ENCODE measurements around the gene RNF8.
"Not testable (repeated sequence)": the region's sequence is repeated elsewhere in the genome, so short reads cannot be mapped to it uniquely, and the experiment has no call there.

RNF8 gene, protein sequence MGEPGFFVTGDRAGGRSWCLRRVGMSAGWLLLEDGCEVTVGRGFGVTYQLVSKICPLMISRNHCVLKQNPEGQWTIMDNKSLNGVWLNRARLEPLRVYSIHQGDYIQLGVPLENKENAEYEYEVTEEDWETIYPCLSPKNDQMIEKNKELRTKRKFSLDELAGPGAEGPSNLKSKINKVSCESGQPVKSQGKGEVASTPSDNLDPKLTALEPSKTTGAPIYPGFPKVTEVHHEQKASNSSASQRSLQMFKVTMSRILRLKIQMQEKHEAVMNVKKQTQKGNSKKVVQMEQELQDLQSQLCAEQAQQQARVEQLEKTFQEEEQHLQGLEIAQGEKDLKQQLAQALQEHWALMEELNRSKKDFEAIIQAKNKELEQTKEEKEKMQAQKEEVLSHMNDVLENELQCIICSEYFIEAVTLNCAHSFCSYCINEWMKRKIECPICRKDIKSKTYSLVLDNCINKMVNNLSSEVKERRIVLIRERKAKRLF

GRCh38 chr6:37353761-37354525 lies at the start of gene RNF8:
TSS of gene RNF8 (plus strand) at chr6:37353983. CDS start at chr6:37354165, 182 bp downstream.
- peak; percentile 45 for DNase-seq

DNA sequence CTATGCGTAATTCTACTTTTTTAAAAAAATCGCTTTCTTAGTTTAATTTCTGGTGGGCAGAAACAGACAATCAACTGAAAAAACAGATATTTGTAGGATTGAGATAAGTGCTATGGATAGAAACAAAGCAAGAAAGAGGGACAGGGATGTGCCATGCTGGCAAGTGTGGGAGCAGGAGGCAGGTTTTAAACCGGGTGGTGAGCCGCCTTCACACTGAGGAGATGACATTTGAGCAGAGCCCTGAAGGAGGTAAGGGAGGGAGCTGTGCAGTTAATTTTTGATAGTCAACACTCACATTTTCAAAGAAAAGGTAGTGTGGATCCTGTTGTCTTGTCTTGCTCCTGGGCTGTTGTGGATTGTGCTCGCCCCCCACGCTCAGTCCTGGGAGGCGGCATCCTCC lies 49.0 kb upstream of the RNF8 start:
- DNase-seq = no peak

DNA sequence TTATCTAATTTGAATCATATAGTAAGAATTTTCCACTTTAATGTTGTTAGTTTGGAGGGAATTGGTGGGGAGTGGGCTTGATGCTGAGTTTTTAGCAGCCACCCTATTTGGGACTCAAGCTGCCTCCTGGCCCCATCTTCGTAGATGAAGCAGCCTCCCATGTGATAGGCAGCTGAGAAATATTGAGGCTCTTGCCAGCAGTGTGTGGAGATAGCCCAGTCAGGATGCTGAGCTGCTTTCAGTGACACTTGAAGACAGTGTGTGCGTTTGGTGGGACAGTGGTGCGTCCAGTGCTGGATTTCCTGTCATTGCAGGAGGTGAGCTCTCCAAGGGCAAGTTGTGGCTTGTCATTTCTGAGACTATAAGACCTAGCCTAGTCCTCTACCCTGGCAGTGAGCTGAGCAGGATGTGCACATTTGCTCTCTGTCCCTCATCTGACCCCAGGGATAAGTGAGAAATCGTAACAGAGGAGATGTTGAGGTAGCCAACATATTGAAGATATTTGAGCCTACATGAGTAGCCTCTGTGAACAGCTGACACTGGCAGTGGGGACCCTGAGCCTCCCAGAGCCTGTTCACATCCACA lies 47.9 kb upstream of the RNF8 start:
- DNase-seq = no peak

DNA sequence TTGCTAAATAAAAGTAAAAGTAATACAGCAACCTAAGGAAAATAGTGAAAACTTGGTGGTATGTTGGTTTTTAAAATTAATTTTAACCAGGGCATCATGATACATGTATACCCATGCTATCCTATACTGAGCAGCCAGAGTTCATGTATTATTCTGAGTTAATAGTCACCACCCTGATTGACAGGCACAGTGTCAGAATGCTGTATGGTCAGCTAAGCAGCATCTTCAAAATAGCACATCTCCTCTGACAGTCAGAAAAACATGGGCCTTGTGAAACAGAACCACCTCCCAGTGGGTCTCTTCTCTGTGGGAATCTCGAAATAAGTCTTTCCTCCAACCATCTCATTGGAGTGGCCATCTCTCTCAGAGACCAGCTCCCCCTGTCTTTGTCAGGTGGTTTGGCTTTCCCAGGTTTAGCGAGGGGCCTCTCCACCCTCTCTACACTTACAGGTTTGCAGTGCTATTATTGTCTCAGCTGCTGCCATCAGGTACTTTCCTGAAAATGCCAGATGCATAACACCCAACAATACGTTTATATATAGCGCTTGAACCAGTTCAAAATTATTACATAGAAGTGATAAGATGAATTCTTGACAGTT lies 47.1 kb upstream of the RNF8 start:
- no peak for DNase-seq

DNA sequence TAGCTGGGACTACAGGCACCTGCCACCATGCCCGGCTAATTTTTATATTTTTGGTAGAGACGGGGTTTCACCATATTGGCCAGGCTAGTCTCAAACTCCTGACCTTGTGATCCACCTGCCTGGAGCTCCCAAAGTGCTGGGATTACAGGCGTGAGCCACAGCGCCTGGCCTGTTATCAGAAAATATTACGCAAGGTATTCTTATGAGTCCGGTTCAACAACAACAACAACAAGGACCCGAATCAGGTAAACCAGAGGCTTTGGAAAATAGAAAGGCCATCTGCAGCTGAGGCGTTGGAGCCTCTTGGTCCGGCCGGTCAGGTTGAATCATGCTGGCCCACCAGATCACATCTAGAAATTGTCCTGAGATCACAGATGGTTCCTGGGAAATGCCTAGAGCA lies 46.3 kb upstream of the RNF8 start:
- not testable (repeated sequence) for DNase-seq

GRCh38 chr6:37308069-37308815 lies 45.5 kb upstream of the RNF8 start:
- DNase-seq = no peak

GRCh38 chr6:37309046-37309445 lies 44.7 kb upstream of the RNF8 start:
- no peak for DNase-seq

DNA sequence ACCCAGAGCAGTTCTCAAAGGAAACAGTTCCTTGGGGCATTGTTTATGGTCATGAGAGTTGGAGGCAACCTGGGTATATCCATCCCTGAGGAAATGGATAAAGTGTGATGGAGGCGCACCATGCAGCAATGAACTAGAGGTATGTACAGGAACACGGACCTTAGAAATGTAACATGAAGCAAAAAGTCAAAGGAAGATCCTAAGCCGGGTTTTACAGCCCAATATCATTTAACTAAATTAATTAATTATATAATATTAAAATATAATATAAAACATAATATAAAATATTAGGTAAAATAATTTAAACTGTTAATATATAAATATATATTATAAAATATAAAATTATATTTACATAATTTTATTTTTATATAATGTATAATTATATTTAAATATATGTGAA lies 44.1 kb upstream of the RNF8 start:
- no peak for DNase-seq

DNA sequence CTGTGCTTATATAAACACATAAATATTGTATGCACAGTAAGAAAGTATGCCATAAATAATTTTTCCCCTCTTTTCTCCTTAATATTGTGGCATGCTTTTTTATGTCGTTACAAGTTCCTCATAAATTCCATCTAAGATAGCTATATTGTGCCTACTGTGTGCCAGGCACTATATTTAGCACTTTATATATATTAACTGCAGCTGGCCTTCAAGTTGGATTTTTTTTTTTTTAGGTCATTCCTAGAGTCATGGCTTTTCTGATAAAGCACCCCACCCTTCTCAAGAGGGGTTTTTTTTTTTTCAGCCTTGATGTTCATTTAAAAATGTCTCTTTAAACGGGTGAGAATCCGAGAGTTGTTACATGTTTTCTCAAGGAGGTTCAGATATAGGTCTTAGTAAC lies 42.8 kb upstream of the RNF8 start:
- no peak for DNase-seq

- DNase-seq = no peak
Measured at GRCh38 chr6:37311741-37312473, 41.9 kb upstream of the RNF8 start.

GRCh38 chr6:37313723-37314486 lies 39.9 kb upstream of the RNF8 start:
- DNase-seq = no peak

DNA sequence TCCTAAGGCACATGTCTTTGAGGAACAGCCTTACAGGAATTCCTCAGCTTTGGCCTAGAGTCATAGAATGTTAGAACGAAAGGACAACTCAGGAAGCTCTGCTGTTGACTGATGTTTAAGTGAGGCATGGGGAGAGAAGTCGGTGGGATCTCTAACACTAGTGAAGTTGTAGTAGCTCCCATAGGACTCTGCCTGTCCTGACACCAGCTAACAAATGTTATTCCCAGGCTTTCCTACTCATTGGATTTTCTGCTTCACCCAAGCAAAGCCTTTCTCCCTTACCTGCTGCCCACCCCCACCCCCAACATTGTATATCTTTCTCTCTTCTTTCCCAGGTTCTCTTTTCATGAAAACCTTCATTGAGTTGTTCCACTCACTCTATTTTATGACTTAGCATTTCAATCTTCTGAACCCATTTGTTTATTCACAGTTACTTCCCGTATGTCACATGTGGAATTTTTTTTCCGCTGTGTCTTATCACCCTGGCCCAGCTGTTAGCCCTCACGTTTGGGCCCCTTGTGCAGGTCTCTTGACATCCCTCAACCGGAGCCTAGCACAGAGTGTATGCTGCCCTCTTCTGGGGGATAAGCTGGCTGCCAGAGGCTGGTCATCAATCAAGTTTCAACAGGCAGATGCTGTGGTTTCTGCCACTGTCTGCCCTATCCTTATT lies 39.2 kb upstream of the RNF8 start:
- no peak for DNase-seq

DNA sequence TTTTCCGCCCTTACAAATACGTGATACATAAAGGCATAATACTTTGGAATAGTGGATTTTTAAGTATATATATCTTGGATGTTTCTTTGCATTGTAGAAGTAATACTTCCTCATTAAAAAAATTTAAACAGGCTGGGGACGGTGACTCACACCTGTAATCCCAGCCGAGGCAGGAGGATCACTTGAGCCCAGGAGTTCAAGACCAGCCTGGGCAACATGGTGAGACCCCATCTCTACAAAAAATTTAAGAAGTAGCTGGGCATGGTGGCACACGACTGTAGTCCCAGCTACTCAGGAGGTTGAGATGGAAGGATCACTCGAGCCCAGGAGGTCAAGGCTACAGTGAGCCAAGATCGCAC lies 38.6 kb upstream of the RNF8 start:
- no peak for DNase-seq

- DNase-seq = no peak
Measured at GRCh38 chr6:37316071-37316470, 37.7 kb upstream of the RNF8 start.

DNA sequence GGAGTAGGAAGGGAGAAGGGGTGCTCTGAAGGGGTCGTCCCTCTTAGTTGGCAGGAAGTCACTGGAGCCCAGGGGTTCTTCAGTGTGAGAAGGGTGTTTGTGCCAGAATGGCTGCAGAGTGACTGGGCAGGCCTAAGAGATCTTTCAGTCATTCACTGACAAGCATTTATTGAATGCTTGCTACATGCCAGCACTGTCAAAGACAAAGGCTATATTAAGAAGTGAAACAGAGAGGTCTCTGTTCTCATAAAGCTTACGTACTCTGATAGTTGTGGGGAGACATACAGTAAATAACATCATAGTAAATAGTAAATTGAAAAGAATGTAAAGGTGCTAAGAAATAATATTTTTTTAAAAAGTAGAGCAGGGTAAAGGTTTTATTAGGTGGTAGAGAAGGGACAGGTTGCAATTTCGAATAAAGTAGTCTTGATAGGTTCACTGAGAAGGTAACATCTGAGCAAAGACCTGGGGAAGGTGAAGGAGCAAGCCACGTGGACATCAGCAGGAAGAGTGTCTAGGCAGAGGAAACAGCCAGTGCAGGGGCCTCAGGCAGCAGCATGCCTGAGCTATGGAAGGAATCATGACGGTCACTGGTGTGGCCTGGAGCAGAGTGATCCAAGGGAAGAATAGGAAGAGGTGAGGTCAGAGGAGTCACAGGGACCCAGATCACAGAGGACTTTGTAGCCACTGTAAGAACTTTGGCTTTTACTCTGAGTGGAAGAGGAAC lies 36.3 kb upstream of the RNF8 start:
- no peak for DNase-seq

- DNase-seq = no peak
Measured at GRCh38 chr6:37319156-37319555, 34.6 kb upstream of the RNF8 start.

DNA sequence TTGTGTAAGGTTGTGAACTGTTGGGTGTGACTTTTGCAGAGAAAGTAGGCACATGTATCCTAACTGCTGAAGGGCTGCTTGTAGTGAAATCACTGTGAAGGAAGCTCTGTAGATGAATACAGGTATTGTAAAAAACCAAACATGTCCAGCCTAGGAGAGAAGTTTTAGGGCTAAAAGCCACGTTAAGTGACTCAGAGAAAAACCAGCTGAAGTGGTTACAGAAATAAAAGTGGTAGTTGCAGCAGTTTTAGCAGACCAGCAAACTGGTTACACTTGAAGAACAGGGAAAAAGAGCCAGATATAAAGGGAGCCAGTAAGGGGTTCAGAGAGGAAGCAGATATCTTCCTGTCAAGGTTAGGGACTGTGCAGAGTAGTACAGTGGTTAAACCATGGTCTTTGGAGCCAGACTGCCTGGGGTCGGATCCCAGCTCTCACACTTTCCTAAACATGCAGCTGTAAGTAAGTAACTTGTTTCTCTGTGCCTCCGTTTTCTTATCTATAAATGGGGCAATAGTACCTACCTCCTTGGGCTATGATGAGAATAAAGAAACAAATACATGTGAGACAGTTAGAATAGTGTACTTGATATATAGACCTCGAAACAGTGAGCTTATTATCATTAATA lies 33.8 kb upstream of the RNF8 start:
- DNase-seq = no peak

DNA sequence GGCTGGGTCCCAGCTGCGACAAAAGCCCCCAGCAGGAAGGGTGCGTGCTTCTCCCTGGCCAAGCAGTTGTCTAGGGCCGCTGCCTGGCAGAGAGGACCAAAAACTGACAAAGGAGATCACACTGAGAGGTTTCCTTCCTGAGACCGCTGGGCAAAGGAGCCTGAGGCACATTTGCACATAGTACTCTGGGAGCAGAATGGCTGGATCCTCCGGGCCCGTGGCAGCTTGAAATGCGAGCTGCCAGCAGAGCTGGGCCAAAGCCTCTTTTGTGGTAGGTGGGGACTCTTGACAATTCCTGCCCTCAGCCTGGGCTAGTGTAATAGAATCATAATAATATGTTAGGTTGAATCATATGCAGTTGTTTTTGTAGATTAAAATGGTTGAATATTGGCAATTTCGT lies 33.1 kb upstream of the RNF8 start:
- no peak for DNase-seq

DNA sequence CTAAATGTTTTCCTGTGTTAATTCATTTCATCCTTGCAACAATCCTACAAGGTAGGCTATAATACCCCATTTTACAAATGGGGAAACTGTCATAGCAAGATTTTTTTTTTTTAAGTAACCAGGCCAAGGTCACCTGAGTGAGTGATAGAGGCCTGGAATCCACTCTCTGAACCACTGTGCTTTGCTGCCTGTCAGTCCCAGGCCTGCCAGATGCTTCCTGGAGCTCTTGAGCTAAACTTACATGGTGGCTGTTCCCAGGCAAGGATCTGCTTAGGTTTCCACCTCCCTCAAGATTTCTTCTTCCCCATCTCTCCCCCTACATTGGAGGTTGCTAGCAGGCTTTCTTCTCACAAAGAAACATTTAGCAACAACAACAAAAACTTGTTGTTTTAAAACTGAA lies 32.7 kb upstream of the RNF8 start:
- DNase-seq = no peak
